NCI-H1694 treated with DMSO at 0.1 percent for 48 hours (cell line): ENCODE measurements around the gene PHF13.

Source experiments
- DNase-seq: peaks from one replicate; lab custom pipeline; 2025; lab: John Stamatoyannopoulos, UW

PHF13 gene

DNA sequence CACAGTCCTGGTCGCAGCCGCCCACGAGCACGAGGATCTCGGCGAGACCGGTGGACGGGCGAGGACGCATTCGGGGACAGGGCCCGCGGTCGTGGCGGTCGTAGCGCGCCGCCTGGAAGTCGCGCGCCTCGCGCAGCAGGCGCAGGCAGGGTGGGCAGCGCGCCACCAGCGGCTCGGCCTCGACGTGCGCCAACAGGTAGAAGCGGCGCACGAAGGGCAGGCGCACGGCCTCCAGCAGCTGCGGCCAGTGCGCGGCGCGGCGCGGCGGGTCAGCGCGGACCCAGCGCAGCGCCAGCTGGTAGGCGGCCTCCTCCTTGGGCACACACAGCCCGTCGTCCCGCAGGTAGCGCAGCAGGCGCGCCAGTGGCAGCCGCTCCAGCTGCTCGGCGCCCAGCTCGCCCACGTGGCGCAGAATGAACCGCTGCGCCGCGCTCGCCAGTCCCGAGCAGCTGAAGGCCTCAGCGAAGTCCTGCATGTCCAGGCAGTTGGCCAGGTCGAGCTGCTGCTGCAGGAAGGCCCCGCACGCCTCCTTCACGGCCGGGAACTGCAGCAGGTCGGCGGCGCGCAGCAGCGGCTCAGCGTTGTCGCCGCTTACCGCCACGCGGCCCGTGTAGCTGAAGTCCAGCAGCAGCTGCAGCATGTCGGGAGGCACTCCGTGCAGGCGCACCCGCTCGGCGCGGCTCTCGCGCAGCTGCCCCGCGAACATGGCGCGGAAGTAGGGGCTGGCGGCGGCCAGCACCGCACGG is 11.4 kb upstream of the PHF13 start:
- DNase-seq = no peak

DNA sequence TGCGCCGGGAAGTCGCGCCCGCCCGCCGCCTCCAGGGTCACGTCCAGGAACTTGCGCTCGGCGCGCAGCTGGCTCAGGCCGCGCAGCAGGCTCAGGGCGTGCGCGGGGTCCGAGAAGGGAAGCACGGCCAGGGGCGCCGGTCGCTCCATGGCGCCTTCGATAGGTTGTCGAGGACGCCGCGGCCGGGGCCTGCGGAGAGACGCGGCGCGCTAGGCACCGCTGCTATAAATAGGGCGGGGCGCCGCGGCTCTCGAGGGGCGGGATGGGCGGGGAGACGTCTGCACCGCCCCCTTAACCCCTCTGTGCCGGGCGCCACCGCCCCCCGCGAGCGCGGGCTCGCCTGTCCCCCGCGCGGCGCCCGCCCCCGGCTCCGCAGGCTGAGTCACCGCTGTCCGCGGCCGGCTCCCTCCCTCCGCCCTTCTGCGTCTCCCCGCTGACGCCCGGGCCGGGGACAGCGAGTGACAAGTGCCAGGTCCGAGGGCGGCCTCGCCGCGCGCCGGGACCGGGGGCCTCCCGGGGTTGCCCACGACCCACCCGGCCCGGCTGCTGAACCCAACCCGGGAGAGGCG is 10.8 kb upstream of the PHF13 start, which contains the start of gene KLHL21:
Gene KLHL21 (minus strand): TSS at position 201 of the 569 bp plus-strand sequence. CDS start 52 bp downstream, at position 149.
- peak; percentile 35 for DNase-seq

DNA sequence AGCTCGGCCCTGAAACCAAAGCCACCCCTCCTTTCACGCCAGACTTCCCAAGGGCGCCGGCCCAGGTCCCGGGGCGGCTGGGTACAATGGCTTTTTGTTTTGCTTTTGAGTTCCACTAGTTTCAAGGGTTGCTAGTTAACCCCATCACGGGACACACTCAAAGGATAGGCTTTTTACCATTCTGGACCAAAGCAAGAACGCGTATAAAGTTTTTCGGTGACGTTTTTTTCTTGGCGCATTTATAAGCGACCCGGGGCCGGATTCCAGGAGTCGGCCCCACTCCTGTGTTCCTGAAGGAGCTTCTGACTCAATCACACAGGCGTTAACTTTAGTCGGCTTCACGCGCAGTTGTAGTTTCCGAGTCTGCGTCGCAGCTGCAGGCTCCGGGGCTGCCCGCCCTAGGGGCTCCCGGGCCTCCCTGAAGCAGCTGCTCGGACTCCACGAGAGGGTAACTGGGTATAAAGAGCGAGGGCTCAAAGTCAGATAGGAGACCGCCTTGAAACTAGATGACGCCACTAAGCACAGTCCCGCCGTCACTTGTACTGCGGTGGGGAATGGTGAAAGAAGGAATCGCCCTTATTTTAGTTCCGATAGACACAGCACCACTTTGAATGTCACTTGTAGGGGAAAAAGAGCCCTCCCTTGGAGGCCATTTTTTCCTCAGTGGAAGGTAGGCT is 10.2 kb upstream of the PHF13 start:
- no peak for DNase-seq

DNA sequence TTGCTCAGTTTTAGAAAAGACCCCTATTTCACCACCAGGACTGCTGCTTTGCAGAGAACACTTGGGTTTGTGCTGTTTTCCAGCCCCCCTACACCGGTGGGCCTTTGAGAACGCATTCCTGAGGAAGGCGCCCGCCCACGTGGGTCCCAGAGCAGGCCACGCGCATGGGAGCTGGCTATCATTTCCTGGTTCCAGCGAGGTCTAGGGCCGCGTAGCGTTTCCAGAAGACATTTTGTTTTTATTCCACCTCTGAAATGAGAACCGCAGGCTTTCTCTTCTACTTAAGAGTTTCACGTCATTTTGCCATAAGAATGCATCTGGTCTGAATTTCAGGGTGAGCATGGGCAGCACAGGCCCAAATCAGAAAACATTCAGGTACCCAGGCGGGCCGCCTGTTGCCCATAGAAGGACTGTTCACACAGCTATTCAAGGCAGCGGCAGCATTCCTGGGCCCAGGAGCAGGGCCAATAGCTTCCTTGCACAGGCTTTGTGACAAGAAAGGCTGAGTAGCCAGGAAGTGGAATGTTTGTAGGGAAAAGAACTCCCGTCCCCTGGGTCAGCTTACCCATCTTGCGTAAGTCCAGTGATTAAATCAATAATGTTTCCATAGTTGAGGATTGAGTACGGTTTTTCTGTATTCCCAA is 9.5 kb upstream of the PHF13 start:
- no peak for DNase-seq

DNA sequence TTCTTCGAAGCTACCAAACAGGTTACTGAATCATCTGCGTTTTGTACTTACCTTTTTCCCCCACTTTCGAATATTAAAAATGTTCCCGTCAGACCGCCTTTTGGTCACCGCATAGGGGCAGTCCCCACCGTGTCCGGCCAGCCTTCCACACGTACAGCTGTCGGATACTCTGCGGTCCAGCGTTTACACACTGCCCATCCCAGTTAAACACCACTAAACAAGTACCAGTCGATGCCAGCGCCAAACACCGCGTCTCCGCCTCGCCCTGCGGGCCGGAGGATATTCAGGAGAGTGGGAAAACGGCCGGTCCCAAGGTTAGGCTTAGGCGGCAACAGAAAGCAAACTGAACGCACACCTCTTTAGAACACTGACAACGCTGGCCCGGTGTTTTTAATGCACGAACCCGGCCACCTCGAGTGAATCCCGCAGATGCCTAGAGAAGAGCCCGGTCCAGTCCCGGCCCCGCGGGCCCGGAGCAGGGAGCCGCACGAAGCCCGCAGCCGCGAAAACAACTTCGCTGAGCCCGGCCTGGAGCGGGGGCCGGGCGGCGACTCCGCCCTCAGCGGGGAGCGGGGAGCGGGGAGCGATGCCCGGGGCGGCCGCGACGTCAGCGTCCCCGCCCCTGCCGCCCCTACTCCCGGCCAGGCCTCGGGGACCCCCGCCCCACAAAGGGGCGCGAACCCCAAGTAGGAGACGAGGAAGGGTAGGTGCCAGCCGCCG is 730 bp upstream of the PHF13 start:
- peak; percentile 12 for DNase-seq

DNA sequence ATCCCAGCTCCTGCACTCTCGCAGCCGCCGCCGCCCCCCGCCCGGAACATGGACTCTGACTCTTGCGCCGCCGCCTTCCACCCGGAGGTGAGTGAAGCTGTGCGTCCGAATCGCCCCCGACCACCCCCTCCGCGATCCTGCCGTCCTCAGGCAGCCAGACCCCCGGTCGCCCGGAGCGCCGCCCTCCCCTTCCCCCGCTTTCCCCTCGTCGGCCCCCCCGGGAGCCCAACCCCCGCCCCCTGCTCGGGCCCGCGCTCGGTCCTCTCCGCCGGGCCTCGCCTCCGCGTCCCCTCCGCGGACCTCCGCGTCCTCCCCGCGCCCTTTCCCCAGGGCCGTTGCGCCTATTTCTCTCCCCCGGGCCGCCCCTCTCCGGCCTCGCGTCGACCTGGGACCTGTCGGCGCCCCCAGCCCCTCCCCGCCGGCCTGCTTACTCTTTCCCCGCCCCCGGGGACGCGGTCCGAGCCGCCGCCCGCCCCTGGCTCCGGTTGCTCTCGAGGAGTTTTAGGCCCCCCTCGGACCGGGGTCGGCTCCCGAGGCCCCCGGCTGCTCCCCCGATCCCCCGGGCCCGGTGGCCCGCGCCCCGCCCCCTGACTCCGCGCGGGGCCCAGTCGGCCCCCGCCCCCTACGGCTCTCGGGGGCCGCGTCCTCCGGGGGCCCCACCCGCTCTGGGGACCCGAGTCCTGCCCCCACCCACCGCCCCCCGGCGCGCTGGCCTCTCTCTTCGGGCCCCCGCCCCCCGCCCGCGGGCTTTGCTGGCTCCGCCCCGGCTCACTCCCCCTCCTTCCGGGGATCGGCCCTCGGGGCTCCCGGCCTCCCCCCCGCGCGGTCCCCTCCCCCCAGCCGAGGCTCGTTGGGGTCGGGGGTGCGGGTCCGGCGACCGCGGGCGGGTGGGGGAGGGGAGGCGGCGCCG is 743 bp downstream of the PHF13 start:
- no peak for DNase-seq

DNA sequence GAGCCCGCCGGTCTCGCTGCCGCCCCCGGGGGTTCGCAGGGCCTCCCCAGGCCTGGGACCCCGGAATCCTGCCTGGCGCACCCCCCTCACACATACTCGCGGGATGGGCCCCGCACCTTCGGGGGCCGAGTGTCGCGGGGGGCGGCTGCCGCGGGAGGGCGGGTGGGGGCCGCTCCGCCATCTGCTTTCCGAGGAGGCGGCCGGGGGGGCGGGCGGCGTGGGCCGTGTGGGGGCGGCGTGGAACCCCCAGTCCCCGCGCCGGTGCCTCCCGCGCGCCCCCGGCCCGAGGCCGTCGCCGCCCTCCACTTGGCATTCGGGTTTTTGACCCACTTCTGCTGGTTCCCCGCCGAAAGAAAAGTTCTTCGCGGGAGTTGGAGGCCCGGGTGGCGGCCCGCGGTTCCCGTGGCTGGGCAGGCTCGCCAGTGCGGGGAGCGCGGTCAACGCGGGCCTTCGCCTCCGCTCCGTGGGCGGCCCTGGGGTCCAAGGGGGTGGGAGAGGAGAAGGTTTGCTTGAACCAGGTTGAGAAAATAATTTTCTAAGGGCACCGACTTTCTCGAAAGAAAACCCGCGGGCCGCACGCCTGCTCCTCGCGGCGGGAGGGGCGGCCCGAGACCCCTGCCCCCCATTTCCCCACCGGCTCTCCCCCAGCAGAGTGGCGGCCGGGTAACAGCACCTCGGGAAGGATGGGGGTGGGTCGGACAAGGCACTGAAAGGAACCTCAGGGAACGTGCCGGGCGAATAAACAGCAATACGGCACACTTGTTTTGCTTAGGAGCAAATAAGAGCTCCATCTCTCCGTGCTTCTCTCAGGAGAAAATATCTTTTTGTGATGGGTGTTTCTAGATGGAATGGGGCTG is 1.6 kb downstream of the PHF13 start:
- DNase-seq = no peak

DNA sequence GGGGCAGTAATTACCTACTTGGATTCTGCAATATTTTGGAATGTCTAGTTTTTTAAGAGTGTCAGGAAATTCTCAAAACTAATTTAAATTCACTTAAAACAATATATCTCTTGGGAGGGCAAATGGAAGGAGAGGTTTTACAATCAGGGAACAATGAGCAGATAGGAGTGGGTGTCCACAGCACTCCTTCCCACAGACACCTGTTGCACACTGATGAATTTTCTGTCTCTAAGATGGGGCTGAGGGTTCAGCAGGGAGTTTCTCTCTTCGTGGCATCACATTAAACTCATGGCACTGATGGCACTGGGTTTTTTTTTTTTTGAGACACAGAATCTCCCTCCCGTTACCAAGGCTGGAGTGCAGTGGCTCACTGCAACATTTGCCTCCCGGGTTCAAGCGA is 5.5 kb downstream of the PHF13 start:
- DNase-seq = no peak

DNA sequence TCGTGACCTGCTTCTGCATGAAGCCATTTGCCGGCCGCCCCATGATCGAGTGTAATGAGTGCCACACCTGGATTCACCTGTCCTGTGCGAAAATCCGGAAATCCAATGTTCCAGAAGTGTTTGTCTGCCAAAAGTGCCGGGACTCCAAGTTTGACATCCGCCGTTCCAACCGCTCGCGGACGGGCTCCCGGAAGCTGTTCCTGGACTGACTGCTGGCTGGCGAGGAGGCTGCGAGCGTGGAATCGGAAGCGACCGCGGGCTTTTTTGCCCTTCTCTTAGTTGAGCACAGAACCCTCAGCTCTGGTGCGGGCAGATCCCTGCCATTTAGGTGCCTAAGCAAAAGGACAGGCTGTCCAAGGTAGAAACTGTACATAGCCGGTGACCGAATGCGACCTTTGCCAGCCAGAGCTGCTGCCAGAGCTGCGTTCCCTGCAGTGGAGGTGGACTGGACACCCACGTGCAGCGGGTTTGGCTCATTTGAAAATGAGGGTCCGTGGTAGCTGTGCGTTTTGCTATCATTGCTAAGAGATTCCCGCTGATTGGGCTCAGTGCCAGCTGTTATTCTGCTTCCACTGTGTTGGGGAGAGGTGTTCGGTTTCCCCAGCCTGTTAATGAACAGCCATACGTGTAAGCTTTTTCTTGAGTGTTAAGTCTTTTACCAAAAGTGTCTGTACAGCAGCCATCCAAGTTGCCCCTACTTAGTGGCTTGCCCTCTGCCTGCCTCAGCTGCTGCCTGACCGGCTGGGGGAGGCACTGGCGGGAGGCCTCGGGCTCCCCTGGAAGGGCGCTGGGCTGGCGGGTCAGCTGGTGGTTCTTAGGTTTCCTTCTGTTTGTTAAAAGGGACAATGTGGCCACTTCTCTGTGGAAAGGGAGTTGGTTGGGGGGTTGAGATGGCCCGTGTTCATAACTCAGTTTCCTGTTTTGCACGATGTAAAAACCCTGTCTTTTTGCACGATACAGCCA is 8.2 kb downstream of the PHF13 start:
- DNase-seq = no peak

DNA sequence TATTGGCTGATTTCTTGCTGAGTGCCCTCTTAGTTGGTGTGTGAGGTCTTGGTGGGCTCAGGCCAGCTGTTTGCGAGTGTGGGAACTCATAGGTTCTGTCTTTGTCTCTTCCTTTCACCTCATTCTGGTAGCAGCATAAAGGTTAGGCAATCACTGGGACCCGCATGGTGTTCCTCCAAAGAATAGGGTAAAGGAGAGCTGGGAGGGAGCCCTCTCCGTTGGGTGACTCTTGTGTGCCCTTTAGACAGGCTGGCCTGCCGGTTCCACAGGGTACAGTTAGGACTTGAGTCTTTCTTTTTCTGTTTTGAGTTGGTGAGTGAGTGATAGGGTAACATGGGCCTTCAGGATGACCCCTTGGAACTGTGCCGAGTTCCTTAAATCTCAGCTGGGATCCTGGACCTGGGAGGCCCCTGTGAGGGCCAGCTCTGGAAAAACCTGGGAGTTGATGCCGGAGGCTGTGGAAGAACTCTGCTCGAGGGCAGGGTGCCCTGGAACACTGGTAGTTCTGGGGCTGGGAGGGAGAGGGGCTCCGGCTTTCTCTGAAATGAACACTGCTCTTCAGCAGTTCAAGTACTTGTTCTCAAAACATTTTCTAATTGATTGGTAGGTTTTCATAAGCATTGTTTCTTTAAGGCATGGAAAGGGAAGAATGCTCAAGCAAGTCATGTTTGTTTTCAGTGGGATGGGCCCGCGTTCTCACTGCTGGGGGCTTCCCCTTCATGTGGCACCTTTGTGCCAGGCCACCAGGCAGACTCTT is 9.0 kb downstream of the PHF13 start:
- no peak for DNase-seq

DNA sequence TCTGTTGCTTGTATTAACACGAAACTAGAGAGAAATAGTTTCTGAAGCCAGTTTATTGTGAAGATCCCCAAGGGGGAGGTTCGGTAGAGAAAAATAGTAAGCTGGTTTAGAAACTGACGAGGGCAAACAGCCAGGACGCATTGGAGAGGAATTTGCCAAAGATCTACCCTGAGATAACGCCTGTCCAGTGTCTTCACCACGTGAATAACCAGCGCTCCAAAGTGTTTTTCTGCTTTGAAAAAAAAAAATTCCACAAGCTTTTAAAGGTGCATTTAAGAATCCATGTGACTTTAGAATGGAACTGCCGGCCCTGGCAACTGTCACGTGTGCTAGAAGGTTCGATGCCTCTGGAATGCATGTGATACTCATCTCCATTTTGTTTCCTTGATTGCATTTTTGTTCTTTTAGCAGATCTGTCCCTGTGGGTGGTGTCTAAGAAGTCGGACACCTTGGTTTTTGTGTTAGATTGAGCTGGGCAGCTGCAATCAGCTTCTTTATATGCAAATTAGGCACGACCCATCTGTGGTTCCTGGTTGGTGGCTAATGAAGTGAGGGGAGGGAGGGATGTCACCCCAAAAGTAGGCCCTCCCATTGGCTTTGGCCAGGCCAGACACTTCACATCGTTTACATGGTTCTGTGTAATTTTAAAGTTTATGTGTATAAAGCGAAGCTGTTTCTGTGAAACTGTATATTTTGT is 9.9 kb downstream of the PHF13 start:
- no peak for DNase-seq

DNA sequence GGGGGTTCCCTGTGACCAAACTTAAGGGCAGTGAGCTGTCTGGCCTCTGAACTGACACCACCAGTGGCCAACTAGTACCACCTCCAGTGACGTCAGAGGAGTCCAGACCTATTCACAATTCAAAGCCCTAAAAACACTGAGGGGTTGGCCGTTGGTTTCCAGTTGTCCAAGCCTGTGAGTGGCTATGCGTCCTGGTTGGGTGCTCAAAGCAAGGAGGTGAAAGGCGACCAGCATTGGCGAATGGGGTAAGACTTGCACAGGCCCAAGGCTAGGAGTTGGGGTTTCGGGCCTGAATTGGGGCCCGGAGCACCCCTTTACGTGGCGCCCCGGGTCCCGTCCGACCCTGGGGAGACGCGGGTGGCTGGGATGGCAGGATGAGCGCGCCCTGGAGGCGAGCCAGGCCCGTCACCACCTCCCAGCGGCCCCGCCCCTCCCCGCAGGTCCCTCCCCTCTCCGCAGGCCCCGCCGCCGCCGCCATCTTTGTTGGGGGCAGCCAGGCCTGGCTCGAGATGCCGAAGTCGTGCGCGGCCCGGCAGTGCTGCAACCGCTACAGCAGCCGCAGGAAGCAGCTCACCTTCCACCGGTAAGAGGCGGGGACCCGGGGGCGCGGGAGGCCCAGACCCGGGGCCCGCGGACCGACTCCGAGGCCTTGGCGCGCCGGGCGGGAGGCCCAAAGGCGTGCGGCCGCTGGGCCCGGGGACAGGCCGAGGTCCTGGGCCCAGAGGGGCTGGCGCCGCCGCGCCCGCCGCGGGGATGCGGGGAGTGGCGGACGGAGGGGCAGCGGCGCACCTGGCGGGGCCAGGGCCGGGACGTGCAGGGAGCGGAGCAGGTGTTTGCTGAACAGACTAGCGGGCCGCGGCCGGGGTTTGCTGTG is 11.4 kb downstream of the PHF13 start, which contains the start of gene THAP3:
Gene THAP3 (plus strand): TSS at position 159 of the 874 bp plus-strand sequence. CDS start 351 bp downstream, at position 510.
- DNase-seq = peak; percentile 15

DNA sequence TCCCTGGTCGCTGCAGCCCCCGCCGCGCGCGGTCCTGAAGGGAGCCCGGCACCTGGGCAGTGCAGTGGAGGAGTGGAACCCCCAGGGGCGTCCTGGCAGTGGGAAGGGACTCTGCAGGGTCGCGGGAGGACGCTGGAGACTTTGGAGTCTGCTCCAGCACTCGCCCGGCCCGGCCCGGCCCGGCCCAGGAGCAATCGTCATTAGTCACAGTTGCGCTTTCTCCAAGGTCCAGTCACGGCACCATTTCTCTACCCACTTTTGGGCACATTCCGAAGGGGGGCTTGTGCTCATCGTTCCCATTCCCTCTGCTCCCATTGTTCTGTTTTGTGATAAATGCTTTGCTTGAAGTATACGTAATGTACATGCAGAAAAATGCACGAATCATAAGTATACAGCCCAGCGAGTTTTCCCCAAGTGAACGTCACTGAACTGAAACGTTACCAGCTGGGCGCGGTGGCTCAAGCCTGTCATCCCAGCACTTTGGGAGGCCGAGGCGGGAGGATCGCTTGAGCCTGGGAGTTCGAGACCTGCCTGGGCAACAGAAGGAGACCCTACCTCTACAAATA is 12.1 kb downstream of the PHF13 start:
- DNase-seq = no peak

DNA sequence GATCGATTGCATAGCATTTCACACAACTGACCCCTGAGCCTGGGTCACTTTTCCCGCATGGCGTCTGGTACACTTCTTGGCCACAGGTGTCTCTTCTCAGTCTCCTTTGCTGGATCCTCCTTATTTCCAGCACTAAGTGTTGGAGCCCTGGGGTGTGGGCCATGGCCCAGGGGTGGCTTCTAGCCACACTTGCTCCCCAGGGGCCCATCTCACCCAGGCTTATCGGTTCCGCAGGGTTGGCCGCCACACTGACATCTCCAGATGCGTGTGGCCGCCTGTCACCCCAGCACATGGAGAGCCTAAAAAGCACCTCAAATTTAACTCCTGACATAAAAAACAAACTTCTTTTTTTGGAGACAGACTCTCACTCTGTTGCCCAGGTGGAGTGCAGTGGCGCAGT is 13.5 kb downstream of the PHF13 start:
- DNase-seq = no peak

DNA sequence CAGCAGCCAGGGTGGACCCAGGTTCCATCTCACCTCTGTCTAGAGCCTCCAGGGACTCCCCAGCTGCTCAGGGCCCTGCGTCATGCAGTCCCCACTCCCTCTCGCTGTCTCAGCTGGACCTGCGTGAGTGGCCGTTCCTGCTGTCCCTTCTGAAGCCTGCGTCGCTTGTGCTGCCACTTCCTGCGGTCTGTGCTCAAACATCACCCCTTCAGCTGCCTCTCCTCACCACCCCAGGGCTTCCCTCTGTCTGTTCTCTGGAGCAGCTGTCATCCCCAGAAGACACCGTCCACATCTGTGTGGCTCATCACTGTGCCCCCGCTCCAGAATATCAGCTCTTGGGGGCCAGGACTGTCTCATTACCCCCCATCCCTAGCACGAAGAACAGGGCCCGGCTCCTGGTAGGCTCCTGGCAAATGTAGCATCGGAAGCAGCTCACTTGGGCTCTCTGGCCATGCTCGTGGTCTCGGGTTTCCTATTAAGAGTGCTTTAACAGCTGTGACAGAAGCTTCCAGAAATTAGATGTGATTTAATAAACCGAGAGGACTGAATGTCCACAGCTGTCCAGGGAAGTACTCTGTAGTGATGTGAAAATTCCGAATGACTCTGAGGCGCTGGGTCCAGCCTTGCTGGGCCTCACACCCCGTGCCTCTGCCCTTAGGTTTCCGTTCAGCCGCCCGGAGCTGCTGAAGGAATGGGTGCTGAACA is 14.5 kb downstream of the PHF13 start:
- DNase-seq = no peak
